Measurements from ENCODE around the gene ZNF32.

The ZNF32 gene, protein sequence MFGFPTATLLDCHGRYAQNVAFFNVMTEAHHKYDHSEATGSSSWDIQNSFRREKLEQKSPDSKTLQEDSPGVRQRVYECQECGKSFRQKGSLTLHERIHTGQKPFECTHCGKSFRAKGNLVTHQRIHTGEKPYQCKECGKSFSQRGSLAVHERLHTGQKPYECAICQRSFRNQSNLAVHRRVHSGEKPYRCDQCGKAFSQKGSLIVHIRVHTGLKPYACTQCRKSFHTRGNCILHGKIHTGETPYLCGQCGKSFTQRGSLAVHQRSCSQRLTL
- total RNA-seq, result 11.3 reads per million, percentile 34 among the genes with 10 or more reads in this experiment

DNA sequence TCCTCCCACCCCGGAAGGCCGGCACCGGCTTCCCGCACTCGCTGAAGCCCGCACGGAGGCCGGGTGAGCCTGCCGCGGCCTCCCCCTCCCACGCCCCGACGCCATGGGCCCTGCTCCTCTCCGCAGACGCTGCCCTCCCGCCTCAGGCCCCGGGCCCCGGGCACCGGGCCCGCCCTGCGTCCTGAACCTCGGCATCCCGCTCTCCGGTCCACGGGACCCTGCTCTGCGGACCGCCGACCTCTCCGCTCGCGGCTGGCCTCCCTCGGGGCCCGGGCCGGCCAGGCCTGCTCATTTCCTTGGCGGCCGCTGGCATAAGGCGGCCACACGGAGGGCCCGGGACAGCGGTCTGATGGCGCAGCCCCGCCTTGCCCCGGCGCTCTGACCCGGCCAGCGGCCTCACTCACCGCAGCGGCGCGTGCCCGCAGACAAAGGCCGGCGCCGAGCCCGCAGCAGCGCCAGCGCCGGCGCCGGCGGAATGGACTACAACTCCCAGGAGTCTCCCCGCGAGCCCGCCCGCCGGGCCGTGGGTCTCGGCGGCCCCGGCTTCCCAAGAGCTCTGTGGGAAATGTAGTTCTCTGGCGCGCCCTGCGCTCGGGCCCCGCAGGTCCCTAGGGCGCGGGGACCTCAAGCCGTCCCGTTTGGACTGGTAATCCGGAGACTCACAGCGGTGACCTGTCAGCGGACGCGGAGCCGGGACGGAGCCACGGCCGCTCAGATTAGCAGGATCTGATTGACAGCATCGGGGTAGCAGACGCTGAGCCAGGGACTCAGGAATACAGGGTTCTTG is at the start of gene ZNF32:
ZNF32 (minus strand) TSS at position 484 of the 787 bp plus-strand sequence. CDS start 2,748 bp downstream, outside the sequence.
- DNase-seq, result peak; percentile 74

GRCh38 chr10:43698156-43698555 is 49.5 kb upstream of the ZNF32 start:
- DNase-seq, result no peak

- DNase-seq, result no peak
These were observed 48.3 kb upstream of the ZNF32 start for GRCh38 chr10:43696909-43697483.

GRCh38 chr10:43695730-43696129 is 47.0 kb upstream of the ZNF32 start:
- DNase-seq, result no peak

DNA sequence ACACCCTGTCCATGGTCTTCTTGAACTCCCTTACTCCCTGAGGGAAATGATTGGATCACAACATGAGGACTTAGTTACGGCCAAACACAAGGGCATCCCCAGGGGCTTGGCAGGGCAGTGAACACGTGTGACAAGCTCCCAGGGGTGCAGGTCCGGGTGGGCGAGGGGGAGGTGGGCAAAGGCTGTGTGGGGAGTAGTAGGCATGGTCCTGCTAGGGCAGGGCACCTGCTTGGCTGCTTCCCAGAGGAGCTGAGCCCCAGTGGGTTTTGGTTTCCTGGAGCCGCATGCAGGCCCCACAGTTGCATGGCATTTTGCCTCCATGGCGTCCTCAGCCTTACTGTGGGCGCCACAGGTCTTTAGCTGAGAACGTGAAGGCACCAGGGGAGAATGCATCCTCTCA is 46.6 kb upstream of the ZNF32 start:
- DNase-seq, result no peak

GRCh38 chr10:43694526-43694925 is 45.8 kb upstream of the ZNF32 start:
- DNase-seq, result no peak

DNA sequence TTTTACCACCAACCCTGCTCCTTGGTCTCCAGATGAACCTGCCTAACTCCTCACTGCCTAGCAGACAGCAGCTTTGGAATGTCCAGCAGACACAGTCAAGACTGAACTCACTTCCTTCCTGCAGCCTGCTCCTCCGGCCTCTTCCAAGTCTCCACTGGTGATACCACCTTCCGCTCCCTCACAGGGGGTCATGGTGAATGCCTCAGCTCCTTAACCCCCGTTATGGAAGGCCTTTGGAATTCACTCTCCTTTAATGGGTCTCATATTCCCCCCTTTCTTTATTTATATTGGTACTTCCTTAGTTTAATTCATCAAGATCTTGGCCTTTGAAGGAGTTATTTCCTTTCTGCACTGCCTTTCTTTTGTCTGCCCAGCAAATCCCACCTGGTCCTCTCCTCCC is 44.9 kb upstream of the ZNF32 start:
- no peak for DNase-seq

DNA sequence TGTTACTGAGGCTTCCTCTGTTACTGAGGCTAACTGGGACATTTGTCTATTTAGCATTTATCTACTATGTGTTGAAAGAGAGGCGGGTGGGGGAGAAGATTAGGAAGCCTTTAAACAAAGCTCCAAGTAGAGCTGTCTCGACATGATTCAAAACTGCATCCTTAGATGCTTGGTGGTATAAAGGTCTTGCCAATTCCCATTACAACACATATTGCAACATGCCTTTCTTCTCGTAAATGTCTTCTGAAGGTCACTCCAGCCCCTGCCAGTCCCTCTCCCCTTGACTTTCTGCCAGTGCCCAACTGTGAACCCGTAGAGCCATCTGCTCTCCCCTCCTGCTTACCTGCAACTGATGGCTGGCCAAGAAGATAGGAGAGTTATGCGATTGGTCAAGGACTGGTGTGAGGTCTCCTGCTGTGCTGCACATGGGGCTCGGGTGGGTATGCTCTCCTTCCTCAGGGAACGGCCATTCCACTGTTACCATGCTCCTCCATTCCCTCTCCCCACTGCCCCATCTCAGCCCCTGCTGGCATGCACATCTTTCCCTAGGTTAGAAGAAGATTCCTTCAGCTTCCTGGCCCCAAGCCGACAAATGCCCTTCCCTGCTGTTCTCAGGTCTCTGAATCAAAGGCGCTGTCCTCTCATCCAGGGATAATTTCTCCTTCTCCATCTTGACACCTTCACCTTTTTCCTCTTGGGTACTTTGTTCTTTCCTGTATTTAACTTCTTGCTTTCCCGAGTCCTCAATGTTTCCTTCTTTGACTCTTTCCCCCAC is 43.6 kb upstream of the ZNF32 start:
- no peak for DNase-seq

DNA sequence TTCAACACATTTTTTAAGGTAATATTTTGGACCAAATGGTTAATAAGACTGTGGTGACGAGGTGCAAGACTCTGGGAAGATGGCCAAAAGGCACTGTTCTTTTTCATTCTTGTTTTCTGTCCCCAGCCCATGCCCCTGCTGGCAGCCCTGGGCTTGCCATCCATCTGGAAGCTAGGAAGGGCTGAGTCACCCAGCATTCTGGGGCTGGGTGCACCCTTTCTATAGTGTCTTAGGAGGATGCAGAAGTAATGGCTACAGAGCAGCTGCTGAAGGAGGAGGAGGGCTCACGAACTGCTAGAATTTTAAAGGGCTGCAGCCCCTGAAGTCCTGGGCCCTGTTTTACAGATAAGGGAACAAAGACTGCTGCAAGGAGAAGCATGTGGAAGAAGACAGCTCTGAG is 42.8 kb upstream of the ZNF32 start:
- DNase-seq, result no peak

- peak; percentile 69 for DNase-seq
These were observed 41.5 kb upstream of the ZNF32 start for GRCh38 chr10:43689955-43690771.

GRCh38 chr10:43689618-43689954 is 40.9 kb upstream of the ZNF32 start:
- no peak for DNase-seq

- DNase-seq, result no peak
These were observed 40.4 kb upstream of the ZNF32 start for GRCh38 chr10:43689007-43689491.

DNA sequence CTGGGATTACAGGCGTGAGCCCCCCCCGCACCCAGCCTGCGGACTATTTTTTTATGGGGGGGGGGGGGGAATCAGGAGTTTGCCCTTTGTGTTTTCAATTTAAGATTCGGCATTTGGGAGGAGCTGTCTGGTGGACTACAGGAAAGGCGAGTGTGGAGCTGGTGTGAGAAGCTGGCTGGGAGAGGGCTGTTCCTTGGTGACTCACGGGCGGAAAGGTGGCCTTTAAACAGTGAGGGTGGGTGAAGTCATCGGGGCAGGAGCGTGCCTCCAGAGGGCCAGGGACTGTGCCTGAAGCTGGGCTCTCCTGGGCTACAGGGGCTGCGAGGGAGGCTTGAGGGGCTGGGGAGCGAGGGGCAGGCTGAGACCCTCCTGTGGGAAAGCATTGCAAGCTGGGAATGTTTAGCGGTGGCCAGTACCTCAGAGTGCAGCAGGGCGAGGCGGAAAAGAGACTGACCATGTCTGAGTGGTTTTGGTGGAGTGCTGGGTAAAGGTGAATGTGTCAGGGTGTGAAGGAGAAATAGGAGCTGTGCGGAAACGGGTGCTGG is 39.7 kb upstream of the ZNF32 start:
- DNase-seq, result no peak

- no peak for DNase-seq
These were observed 38.7 kb upstream of the ZNF32 start for GRCh38 chr10:43687373-43687772.

- DNase-seq, result no peak
These were observed 37.7 kb upstream of the ZNF32 start for GRCh38 chr10:43686414-43686813.

GRCh38 chr10:43685744-43686143 is 37.1 kb upstream of the ZNF32 start:
- no peak for DNase-seq

DNA sequence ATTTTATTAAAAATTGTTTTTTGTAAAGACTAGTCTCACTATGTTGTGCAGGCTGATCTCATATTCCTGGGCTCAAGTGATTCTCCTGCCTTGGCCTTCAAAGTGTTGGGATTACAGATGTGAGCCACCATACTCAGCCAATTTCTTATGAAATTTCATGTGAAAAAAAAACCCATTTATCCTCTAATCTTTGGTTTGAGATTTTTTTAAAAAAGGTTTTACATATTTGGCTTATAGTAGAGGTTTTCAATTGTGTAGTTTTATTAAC is 35.5 kb upstream of the ZNF32 start:
- no peak for DNase-seq

GRCh38 chr10:43683451-43684291 is 35.0 kb upstream of the ZNF32 start:
- no peak for DNase-seq

- DNase-seq, result no peak
These were observed 34.3 kb upstream of the ZNF32 start for GRCh38 chr10:43682956-43683355.

DNA sequence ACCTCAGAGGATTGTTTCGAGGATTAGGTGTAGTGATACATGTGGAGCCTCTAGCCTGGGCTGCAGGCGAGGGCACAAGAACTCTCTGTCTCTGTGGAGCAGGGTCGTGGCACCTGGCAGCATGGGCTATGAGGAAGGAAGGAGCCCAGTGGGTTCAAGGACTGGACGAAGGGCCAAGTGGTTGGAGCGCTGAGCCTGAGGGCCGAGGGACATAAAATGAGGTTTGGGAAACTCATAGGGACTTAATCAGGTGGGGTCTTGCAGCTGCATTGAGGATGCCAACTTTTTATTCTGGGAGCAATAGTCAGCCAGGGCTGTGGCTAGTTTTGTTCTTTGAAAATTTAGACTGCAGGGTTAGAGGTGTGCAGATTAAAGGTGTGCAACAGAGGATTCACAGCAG is 33.0 kb upstream of the ZNF32 start:
- no peak for DNase-seq

GRCh38 chr10:43681220-43681619 is 32.5 kb upstream of the ZNF32 start:
- no peak for DNase-seq
